Nephron progenitor cell (in vitro differentiated cells): ENCODE results near the gene FNDC8.

Source experiments
- DNase-seq: peaks from one replicate; pipeline ENCODE4 v3.0.0; 2021
- H3K27ac Mint-ChIP-seq: 2 replicates; pipeline ENCODE4 v1.8.0; 2021; ENCODE audit warnings: mild to moderate bottlenecking, moderate library complexity, mixed read lengths
- H3K27me3 Mint-ChIP-seq: 2 replicates; pipeline ENCODE4 v1.8.0; 2021; ENCODE audit warnings: mild to moderate bottlenecking, low read depth, mixed read lengths; ENCODE audit not compliant: poor library complexity
- H3K36me3 Mint-ChIP-seq: 2 replicates; pipeline ENCODE4 v1.8.0; 2021; ENCODE audit warnings: low read depth, mixed read lengths
- H3K4me1 Mint-ChIP-seq: 2 replicates; pipeline ENCODE4 v1.8.0; 2021; ENCODE audit warnings: mixed read lengths
- H3K4me3 Mint-ChIP-seq: 2 replicates; pipeline ENCODE4 v1.8.0; 2021; ENCODE audit warnings: mild to moderate bottlenecking, moderate library complexity, mixed read lengths
- H3K9me3 Mint-ChIP-seq: 2 replicates; pipeline ENCODE4 v1.8.0; 2021; ENCODE audit warnings: mild to moderate bottlenecking, moderate library complexity, mixed read lengths
- CTCF ChIP-seq: fragments of 200-600 bp; sonication (generic); IDR thresholded peaks from 2 replicates; pipeline ENCODE4 v1.5.0; 2021; ENCODE audit warnings: antibody characterized with exemption

The FNDC8 gene

GRCh38 chr17:35129973-35130351, 8.5 kb downstream of the FNDC8 start:
- Mint-ChIP-seq H3K36me3 (peaks cover 29% of the 10 kb centered on the region), H3K4me1 (no peaks in the 10 kb centered on the region), H3K4me3 (no peak overlapping the region), H3K9me3 (no peaks in the 10 kb centered on the region), H3K27ac (peak overlapping the region; percentile 36), H3K27me3 (no peaks in the 10 kb centered on the region)
- no peak for DNase-seq
- TF ChIP-seq CTCF = no peak

DNA sequence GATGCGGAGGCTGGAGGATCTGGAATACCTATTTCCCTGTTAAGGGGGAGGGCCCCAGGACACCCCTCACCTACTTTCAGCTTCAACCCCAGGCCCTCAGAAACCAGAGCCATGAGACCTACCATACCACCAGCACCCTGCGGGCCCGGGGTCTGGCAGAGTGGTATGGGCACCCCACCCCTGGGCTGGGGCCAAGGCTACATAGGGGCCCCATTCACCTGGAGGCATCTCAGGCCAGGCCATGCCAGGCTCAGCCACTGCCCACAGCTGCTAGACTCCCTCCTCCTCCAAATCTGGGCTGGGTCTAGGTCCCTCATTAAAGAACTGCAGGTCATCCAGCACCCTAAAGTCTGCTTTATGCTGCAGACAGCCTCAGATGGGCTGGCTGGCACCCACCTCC, 9.0 kb downstream of the FNDC8 start:
- H3K27ac Mint-ChIP-seq = peak overlapping the region; percentile 62
- no peak for TF ChIP-seq CTCF
- no peaks in the 10 kb centered on the region for H3K9me3 Mint-ChIP-seq
- H3K4me3 Mint-ChIP-seq = no peak overlapping the region
- H3K27me3 Mint-ChIP-seq = no peaks in the 10 kb centered on the region
- peaks cover 33% of the 10 kb centered on the region for H3K36me3 Mint-ChIP-seq
- DNase-seq = no peak
- H3K4me1 Mint-ChIP-seq = no peaks in the 10 kb centered on the region

DNA sequence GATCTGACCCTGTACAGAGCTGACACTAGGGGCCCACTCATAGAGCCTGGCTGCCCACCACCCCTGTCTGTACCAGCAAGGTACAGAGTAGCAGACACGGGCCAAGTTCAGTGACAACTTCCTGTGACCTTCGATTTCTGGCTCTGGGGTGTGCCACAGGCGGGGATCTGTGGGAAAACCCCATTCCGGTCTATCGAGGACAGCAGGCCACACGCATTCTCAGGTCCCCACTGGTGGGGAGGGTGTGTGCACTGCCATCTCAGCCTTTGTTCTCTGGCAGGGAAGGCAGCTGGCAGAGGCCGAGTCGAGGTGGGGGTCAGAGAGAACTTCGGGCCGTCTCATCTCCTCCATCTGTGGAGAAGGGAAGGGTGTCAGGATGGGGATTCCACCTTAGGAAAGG, 10.7 kb downstream of the FNDC8 start:
- Mint-ChIP-seq H3K4me1 (no peaks in the 10 kb centered on the region), H3K27ac (no peak overlapping the region), H3K36me3 (peaks cover 47% of the 10 kb centered on the region), H3K27me3 (no peaks in the 10 kb centered on the region), H3K4me3 (no peak overlapping the region), H3K9me3 (no peaks in the 10 kb centered on the region)
- TF ChIP-seq CTCF = no peak
- DNase-seq = no peak

DNA sequence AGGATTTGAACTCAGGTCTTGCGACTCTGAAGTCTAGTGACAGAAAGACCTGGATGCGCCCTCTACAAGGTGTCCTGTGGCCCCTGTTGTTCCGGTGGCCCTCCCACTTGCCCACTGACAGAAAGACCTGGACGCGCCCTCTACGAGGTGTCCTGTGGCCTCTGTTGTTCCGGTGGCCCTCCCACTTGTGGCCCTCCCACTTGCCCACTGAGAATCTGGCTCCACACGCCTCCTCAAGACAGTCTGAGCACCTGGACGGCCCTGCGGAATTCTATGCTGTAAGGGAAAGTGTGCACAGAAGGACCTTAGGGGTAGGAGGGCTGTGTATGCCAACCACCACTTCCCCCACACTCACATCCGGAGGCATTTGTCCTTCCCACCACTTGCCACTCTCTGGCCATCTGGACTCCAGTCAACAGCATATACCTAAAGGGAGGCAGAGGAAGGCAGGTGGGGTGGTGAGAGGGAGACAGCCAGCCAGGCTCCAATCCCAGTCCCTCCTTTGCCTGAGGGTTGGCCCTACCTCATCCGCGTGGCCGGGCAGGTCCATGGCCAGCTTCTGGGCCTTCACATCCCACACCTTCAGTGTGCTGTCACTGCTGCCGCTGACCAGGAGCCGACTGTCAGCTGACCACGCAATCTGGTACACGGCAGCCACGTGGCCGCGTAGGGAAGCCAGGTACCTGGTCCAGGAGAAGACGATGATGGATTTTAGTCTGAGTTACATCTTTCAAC, 11.6 kb downstream of the FNDC8 start:
- Mint-ChIP-seq H3K9me3 (no peaks in the 10 kb centered on the region), H3K4me1 (no peaks in the 10 kb centered on the region), H3K27ac (no peak overlapping the region), H3K4me3 (no peak overlapping the region), H3K36me3 (peaks cover 43% of the 10 kb centered on the region), H3K27me3 (no peaks in the 10 kb centered on the region)
- no peak for TF ChIP-seq CTCF
- DNase-seq = no peak

- H3K4me3 Mint-ChIP-seq = no peak overlapping the region
- DNase-seq = no peak
These were observed 13.9 kb downstream of the FNDC8 start for GRCh38 chr17:35135322-35135721.

More at GRCh38 chr17:35135322-35135721, 13.9 kb downstream of the FNDC8 start:
- no peak overlapping the region for H3K27ac Mint-ChIP-seq
- H3K4me1 Mint-ChIP-seq = no peaks in the 10 kb centered on the region
- H3K36me3 Mint-ChIP-seq = peaks cover 52% of the 10 kb centered on the region
- no peak for TF ChIP-seq CTCF
- no peaks in the 10 kb centered on the region for H3K27me3 Mint-ChIP-seq
- H3K9me3 Mint-ChIP-seq = no peaks in the 10 kb centered on the region
